DMS53 treated with DMSO at 0.1 percent for 48 hours (cell line): ENCODE measurements around the gene PANK4.
"Not testable (repeated sequence)": the region's sequence is repeated elsewhere in the genome, so short reads cannot be mapped to it uniquely, and the experiment has no call there.

Experiments used
- DNase-seq: peaks from one replicate; lab custom pipeline; 2025; ENCODE audit not compliant: unreplicated experiment; lab: John Stamatoyannopoulos, UW

Gene PANK4

GRCh38 chr1:2466958-2467554 is 59.3 kb downstream of the PANK4 start:
- DNase-seq: no peak

DNA sequence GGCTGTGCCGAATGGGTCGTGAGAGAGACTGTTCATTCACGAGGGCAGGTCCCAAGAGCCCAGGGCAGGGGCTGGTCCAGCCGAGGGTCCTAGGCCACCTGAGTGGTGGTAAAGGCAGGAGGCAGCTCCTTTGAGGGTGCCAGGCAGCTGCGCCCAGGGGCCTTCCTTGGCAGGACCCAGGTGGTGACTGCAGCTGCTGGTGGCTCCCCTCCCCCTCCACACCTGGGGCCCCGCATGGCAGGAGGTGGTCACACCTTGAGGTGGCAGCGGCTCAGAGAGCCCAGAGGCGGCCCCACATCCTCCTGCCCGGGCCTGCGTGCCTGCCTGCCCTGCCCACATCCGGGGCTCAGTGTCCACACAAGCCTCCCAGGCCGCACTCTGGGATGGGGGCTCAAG is 60.1 kb downstream of the PANK4 start:
- DNase-seq: no peak

GRCh38 chr1:2465371-2466269 is 60.8 kb downstream of the PANK4 start:
- no peak for DNase-seq

DNA sequence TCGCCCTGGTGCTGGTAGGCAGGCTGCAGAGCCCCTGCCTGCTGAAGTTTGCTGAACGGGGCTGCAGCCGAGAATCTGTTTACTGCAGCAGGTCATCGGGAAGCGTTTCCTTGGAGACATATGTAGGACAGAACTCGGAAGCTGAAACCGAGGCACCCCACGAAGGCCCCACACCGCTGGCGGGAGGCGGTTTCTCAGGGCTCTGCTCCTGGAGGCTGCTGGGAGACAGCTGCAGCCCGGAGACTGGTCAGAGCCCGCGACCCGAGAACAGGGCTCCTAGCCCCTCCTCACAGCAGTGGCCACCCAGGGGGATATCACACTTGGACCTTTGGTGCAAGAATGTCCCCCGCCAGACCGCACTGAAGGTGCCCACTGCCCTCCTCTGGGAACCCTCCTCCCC is 63.0 kb downstream of the PANK4 start:
- DNase-seq: no peak

DNA sequence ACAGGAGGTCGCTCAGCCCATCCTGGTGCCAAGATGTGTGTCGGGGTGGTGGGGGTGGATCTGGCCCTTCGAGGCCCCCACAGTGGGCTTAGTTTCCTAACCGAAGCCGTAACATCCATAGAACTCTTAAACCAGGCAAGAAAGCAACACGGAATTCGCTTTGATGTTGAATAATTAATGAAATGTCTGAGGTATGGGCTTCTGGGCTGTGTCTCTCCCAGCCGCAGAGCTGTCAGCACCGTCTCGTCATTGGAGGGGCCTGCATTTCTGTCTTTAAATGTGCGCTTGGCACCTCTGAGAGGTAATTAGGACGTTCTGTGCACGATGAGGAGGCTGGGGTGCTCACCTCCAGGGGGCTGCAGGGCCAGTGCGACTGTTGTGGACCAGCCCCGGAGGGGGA is 63.6 kb downstream of the PANK4 start:
- no peak for DNase-seq

DNA sequence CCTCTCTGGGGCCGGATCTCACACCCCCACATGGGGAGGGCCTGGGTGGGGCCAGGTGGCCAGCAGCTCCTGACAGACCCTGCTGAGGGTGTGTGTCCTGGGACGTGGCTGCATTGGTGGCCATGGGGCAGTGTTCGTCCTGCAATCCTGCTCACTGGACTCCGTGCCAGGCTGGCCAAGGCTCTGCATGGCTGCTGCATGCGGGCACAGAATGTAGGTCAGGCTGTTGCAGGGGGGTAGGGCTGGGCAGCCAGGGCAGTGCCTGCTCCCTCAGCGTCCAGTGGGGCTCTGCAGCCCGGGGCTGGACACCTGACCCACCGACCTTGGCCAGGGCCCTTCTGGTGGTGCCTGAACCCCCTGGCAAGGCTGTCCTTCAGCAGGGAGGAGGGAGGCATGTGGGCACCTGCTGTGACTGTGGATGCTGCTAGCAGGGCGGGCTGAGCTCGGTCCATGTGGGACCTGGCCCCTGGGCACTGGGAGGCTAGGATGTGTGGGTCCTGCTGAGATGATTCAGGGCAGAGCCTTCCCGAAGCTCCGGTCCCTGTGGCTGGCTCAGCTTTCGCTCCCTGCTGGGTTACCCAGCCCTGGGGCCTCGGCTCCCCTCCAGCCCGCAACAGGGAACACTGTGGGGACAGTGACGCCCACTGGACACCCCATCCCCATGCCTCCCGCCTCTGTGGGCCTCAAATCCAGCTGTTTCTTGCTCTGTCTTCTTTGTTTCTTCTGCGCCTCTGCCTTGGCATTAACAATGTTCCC is 65.2 kb downstream of the PANK4 start:
- DNase-seq: no peak

DNA sequence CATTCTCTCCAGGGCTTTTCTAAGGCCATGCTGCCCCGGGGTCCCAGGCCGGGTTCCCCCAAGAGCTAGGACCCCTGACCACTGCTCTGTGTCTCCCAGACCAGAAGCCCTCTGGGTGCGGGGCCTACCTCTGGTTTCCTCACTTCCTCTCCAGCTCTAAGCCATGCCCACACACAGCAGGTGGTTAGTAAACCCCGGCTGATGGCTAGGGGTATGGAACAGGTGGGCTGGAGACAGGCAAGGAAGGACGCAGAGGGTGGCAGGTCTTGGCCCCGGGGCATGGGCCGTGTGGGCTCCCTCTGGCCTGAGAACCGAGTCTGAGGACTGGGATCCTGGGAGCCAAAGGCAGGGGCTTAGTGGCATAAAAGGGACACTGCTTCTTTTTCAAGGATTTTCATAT is 66.2 kb downstream of the PANK4 start:
- no peak for DNase-seq

DNA sequence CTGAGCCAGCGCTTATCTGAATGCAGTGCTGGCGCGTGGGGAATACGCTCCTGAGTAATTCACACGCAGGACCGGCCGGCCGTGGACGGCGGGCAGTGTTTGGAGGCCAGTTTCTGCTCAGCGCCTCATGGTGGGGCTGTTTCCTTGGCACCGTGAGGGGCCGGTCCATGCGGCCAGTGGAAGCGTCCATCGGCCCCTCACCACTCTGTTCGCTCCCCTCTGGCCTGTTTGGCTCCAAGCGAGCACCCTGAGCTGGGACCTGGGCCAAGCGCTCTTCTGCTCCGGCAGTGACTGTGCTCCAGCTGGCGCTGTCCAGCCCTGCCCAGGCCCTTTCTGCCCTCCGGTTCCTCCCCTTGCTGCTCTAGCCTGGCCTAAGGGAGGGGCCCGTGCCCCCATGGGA is 66.6 kb downstream of the PANK4 start:
- DNase-seq: no peak

DNA sequence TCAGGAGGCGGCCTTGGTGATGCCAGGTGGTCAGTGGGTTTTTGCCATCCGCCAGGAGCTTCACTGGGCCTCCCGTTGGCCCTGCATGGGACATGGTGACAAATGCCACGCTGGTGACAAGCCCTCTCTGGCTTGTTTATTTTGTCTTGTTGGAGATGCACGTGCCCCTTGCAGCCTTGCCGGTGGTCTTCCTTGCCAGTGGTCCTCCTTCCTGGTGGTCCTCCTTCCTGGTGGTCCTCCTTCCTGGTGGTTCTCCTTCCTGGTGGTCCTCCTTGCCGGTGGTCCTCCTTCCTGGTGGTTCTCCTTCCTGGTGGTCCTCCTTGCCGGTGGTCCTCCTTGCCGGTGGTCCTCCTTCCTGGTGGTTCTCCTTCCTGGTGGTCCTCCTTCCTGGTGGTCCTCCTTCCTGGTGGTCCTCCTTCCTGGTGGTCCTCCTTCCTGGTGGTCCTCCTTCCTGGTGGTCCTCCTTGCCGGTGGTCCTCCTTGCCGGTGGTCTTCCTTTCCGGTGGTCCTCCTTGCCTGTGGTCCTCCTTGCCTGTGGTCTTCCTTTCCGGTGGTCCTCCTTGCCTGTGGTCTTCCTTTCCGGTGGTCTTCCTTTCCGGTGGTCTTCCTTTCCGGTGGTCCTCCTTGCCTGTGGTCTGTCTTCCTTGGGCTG is 67.2 kb downstream of the PANK4 start:
- DNase-seq: not testable (repeated sequence)

DNA sequence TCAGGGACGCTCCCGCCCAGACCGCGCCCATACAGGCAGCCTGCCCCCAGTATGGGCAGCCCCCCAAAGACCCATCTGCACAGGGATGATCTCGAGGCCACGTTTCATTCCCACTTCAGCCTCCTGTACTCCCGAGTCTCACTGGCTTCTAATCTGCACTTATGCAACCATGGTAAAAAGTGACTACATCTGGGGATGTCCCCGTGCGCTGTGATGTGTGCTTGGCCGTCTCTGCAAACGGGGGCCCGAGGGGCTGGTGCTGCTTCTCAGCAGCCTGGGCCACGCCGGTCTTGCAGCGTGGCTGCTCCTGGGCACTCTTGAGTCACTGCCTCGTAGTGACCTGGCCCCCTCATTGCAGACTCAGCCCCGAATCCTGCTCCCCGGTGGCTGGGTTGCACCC is 67.7 kb downstream of the PANK4 start:
- no peak for DNase-seq
